IPS DF 4.7 (cell line): ENCODE measurements around the gene SPRED2.
"Not testable (repeated sequence)": the region's sequence is repeated elsewhere in the genome, so short reads cannot be mapped to it uniquely, and the experiment has no call there.

ENCODE experiments used
- DNase-seq: peaks from one replicate; pipeline ENCODE4 v3.0.0-alpha.2; 2013; ENCODE audit warnings: low spot score; ENCODE audit errors: extremely low read depth

The SPRED2 gene

GRCh38 chr2:65344182-65344581, 88.2 kb downstream of the SPRED2 start:
- DNase-seq = no peak

- no peak for DNase-seq
Observed at GRCh38 chr2:65343386-65343785, 89.0 kb downstream of the SPRED2 start.

- DNase-seq = no peak
Observed at GRCh38 chr2:65340898-65341681, 91.3 kb downstream of the SPRED2 start.

GRCh38 chr2:65339648-65340047, 92.8 kb downstream of the SPRED2 start:
- no peak for DNase-seq

GRCh38 chr2:65338830-65339495, 93.4 kb downstream of the SPRED2 start:
- DNase-seq = not testable (repeated sequence)

- DNase-seq = not testable (repeated sequence)
Observed at GRCh38 chr2:65337915-65338314, 94.5 kb downstream of the SPRED2 start.

DNA sequence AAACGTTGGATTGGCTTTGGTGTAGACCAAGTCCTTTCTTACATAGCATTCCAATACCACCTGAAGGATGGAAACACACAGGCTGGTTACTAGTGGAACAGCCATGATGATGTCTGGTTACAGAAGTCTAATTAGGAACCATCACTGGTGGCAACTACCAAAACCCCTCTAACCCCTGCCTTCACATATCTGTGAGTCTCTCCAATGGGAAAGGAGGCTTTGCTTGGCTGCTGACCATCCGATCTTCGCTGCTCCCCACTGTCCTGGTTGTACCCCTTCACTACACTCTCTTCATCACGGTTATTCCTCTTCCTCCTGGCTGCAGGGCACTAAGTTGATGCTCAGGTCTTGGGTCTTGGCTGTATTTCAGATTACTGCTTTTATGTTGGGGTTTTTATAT, 97.7 kb downstream of the SPRED2 start:
- no peak for DNase-seq

- no peak for DNase-seq
Observed at GRCh38 chr2:65331336-65332025, 100.9 kb downstream of the SPRED2 start.

DNA sequence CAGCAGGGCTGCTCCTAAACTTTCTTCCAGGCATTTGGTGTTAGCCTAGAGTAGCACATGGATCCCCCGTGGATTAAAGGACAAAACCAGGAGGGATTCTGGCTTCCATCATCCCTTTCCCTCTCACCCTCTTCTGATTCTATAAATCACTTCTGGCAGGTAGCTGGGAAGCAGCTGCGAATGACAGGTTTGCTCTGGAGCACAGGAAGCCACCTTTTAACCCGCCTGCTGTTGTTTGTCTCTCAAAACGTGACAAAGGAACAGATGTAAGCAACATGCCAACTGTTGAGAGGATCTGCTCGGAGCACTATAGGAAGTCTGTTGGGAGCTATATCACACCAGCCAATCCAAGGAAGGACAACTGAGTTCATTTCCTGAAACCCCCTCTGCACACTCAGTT, 102.9 kb downstream of the SPRED2 start:
- DNase-seq = no peak

DNA sequence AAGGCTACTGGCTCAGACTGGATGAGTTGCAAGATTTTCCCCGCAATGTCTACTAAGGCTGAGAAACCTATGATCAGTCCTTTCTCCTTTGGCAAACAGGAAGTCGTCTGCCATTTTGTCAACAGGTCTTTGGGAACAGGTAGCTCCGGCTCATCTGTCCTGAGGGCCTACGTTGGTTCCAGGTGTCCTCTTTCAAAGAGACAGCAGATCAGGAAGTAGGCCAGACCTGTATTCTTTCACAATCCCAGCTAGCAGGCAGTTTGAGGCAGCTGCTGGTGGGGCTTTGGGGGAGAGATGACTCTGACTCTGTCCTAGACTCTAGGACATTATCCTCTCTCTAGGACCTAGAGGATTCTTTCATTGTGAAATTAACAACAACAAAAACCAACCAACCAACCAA, 106.1 kb downstream of the SPRED2 start:
- no peak for DNase-seq

DNA sequence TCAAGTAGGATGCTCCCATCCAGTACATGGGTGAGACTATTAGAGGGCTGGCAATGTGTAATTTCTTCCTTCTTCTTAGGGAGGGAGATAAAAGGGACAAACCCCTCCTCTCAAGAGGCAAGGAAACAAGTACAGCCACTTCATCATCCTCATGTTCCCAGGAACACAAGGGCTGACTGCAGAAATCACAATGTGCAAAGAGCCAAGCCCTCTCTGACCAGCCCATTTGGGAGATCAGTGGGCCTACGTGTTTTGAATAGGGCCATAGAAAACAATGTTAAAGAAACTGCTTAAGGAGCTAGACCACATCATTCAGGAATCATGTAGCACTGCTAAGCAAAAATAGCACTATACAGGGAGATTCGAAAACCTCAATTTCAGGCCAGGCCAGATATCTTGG, 107.3 kb downstream of the SPRED2 start:
- DNase-seq = no peak

- DNase-seq = no peak
Observed at GRCh38 chr2:65320946-65321345, 111.5 kb downstream of the SPRED2 start.

GRCh38 chr2:65320042-65320725, 112.2 kb downstream of the SPRED2 start:
- DNase-seq = no peak

DNA sequence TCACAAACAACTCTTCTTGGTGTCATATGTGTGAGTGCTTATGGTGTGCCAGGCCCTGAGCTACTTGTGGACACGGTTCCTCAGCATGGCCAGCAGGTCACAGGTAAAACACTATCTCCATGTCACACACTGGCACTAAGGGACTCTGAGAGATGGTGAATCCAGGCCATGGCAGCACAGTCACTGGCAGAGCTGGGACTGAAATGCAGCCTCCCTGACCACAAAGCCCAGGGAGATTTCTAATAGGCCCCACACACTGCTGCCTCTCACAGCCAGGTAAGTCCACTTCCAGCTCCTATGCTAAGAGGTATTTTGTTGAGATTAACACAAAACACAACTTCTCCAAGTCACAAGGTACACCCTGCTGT, 112.7 kb downstream of the SPRED2 start:
- no peak for DNase-seq

GRCh38 chr2:65319072-65319673, 113.2 kb downstream of the SPRED2 start:
- no peak for DNase-seq

- DNase-seq = no peak
Observed at GRCh38 chr2:65317841-65318240, 114.6 kb downstream of the SPRED2 start.

DNA sequence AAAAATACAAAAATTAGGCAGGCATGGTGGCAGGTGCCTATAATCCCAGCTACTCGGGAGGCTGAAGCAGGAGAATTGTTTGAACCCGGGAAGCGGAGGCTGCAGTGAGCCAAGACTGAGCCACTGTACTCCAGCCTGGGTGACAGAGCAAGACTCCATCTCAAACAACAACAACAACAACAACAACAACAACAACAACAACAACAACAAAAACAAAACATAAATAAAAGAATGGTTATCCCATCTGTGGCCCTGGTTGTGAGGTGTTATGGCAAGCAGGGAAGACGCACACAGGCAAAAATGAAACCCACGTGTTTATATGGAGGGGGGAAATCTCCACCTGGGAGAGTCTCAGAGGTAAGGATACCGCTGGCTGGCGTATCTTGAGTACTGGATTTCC, 115.0 kb downstream of the SPRED2 start:
- not testable (repeated sequence) for DNase-seq

- DNase-seq = no peak
Observed at GRCh38 chr2:65316072-65316471, 116.3 kb downstream of the SPRED2 start.

DNA sequence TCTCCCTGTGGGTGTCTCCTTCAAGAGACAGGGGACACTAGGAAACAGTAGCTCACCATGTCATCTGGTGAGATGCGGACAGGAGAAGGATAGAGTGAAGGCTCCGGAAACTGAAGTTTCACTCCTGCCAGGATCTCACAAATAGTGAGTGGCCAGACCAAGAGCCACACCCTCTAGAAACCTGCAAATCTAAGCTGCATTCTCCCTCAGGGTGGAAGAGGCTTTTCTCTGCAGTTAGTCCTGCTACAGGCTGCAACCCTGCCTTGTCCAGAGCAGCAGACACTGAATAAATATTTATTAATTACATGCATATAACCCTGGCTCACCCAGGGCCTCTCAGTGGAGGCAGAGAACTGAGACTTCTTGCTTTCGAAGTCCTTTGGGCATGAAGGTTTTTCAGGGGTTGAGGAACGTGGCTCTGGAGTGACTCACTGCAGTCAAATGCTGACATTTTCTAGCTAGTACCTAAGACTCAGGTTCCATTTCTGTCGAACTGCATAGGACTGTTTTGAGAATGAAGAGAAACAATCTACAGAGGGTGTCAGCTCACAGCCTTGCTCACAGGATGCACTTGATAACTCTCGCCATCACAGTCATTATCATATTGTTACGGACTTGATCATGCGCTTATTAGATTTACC, 117.5 kb downstream of the SPRED2 start:
- DNase-seq = no peak

GRCh38 chr2:65313954-65314256, 118.5 kb downstream of the SPRED2 start:
- no peak for DNase-seq
